SK-N-SH (cell line): ENCODE results near the gene EFCAB14.

Experiments
- CHD2 ChIP-seq: fragments of 150-350 bp; IDR thresholded peaks from 2 replicates; pipeline ENCODE4 v1.6.1; 2018; ENCODE audit warnings: low read length; ENCODE audit not compliant: partially characterized antibody
- CTCF ChIP-seq: fragments of 200-600 bp; sonication (generic); IDR thresholded peaks from 2 replicates; pipeline ENCODE4 v1.6.1; 2017; ENCODE audit warnings: antibody characterized with exemption, mild to moderate bottlenecking, moderate library complexity
- EP300 ChIP-seq, 2 experiments: IDR thresholded peaks; 2 replicates each; pipeline versions ENCODE4 v1.4.0 to v1.6.1; 2012; ENCODE audit warnings: borderline replicate concordance in 1 of 2, low read depth in 1 of 2, low read length in 1 of 2
- EZH2phosphoT487 ChIP-seq: fragments of 200-600 bp; sonication (generic); IDR thresholded peaks from 2 replicates; pipeline ENCODE4 v1.6.1; 2017; ENCODE audit warnings: low read depth, mixed run types, mild to moderate bottlenecking, antibody characterized with exemption, moderate library complexity, borderline replicate concordance
- IRF3 ChIP-seq: fragments of 150-350 bp; IDR thresholded peaks from 2 replicates; pipeline ENCODE4 v1.6.1; 2016; ENCODE audit warnings: mild to moderate bottlenecking, low read depth, low read length
- MAX ChIP-seq: IDR thresholded peaks from 2 replicates; pipeline ENCODE4 v1.4.0; 2012; ENCODE audit warnings: low read depth
- MXI1 ChIP-seq: IDR thresholded peaks from 2 replicates; pipeline ENCODE4 v1.6.1; 2012; ENCODE audit warnings: mild to moderate bottlenecking, low read depth, low read length, improper control_type of control experiment
- NRF1 ChIP-seq: IDR thresholded peaks from 2 replicates; pipeline ENCODE4 v1.6.1; 2012; ENCODE audit warnings: low read depth, mild to moderate bottlenecking, low read length
- TCF12 ChIP-seq: IDR thresholded peaks from 2 replicates; pipeline ENCODE4 v1.4.0; 2012
- USF1 ChIP-seq: IDR thresholded peaks from 2 replicates; pipeline ENCODE4 v1.4.0; 2012; ENCODE audit warnings: low read depth, borderline replicate concordance
- USF2 ChIP-seq: fragments of 150-350 bp; IDR thresholded peaks from 2 replicates; pipeline ENCODE4 v1.6.1; 2017; ENCODE audit warnings: antibody characterized with exemption, low read length, low read depth, borderline replicate concordance
- YY1 ChIP-seq: IDR thresholded peaks from 2 replicates; pipeline ENCODE4 v1.4.0; 2012; ENCODE audit warnings: low read depth, mild to moderate bottlenecking

- no peak for TF ChIP-seq CTCF
- 0 out of 4 replicates have a peak, but pooled peaks of 1 of the 2 experiments have one; percentile 42 for TF ChIP-seq EP300 (IDR thresholded peaks at IDR 0.05; ENCODE audit: borderline replicate concordance in 1 of 2, low read depth in 1 of 2, low read length in 1 of 2)
- no peak; the same call in 1 of the 2 replicates for TF ChIP-seq YY1
- no peak for TF ChIP-seq IRF3
- no peak for TF ChIP-seq MAX
- no peak for TF ChIP-seq USF1
- peak; percentile 74 for TF ChIP-seq CHD2
- TF ChIP-seq MXI1 = peak; percentile 75
- TF ChIP-seq NRF1 = no peak
- no peak for TF ChIP-seq EZH2phosphoT487
- TF ChIP-seq USF2 = no peak
- no peak for TF ChIP-seq TCF12
Measured at GRCh38 chr1:46718727-46719622, at the start of gene EFCAB14.
